ENCODE data around the gene HTR4. TPM values are rescaled to one million over a fixed set of nuclear protein-coding genes. Genes with fewer than 3 reads are reported as not detected.

HTR4 gene, protein sequence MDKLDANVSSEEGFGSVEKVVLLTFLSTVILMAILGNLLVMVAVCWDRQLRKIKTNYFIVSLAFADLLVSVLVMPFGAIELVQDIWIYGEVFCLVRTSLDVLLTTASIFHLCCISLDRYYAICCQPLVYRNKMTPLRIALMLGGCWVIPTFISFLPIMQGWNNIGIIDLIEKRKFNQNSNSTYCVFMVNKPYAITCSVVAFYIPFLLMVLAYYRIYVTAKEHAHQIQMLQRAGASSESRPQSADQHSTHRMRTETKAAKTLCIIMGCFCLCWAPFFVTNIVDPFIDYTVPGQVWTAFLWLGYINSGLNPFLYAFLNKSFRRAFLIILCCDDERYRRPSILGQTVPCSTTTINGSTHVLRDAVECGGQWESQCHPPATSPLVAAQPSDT
- total RNA-seq (10 to 100 TPM in 1 of 5 donors, 1 to 10 TPM in 1, under 1 TPM in 1, not detected in 2; 0.92 to 17.4 (median 7.6) TPM), polyA plus RNA-seq (not detected)
- long read RNA-seq, donor 1 = 0 reads
- long read RNA-seq, donor 2 = 0 reads
- long read RNA-seq, donor 3 = 0 reads
- long read RNA-seq, donor 4 = 0 reads
- long read RNA-seq, donor 5 = 0 reads
- long read RNA-seq, donor 6 = 0 reads
- long read RNA-seq, donor 7 = 0 reads
- long read RNA-seq, donor 8 = 0 reads
- long read RNA-seq, donor 9 = 0 reads
- long read RNA-seq, donor 10 = 0 reads

DNA sequence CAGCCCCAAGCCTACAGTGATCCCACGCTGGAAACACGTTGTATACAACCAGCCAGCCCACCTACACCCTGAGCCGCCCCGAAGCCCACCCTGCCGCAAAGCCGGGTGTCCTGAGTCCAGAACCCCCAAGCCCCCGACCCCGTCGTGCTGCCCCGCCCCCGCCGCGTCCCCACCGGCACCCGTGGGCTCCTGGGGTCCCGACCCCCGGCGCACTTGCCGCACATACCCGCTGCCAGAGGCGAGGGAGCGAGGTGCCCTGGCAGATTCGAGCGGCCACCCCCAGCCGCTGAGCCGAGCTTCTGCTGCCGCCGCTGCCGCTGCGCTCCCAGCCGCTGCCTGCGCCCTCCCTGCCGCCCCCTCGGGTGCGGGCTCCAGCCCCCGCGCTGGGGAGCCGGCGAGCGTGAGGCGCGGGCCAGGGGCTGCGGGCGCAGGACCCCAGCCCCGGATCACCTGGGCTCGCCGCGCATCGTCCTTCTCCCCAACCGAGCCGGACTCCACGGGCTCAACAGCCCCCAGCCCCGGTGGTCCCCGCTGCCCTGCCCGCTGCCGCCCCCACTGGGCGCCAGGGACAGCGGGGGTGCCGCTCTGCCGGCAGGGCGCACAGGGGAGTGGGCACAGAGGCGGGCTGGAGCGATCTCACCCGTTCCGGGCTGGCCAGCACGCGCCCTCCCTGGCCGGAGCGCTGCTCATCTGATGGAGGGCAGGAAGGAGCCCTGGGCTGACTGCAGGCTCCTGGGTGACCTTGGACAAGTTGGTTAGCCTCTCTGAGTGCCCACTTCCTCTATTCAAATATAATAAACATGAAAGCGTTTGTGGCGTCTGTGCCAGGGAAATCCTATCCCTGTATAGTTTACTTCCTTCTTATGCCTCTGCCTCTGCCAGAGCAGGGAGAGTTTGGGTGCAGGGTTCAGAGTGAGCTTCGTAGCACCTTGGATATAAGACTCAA is at the start of gene HTR4:
TSS of gene HTR4 (minus strand) at position 692 of the 946 bp plus-strand sequence. CDS start 17,513 bp downstream, outside the sequence.
- 5 to 12% (median 6%) methylated on average over 12 to 72 of the region's 72 CpGs for WGBS, 5 donors
- H3K9me3 ChIP-seq = no peaks in the 10 kb centered on the region
- TF ChIP-seq, protein P1, sequence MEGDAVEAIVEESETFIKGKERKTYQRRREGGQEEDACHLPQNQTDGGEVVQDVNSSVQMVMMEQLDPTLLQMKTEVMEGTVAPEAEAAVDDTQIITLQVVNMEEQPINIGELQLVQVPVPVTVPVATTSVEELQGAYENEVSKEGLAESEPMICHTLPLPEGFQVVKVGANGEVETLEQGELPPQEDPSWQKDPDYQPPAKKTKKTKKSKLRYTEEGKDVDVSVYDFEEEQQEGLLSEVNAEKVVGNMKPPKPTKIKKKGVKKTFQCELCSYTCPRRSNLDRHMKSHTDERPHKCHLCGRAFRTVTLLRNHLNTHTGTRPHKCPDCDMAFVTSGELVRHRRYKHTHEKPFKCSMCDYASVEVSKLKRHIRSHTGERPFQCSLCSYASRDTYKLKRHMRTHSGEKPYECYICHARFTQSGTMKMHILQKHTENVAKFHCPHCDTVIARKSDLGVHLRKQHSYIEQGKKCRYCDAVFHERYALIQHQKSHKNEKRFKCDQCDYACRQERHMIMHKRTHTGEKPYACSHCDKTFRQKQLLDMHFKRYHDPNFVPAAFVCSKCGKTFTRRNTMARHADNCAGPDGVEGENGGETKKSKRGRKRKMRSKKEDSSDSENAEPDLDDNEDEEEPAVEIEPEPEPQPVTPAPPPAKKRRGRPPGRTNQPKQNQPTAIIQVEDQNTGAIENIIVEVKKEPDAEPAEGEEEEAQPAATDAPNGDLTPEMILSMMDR (IDR thresholded peaks at IDR 0.05) = no peak
- H3K27me3 ChIP-seq = peaks cover 5 to 55% (median 23%) of the 10 kb centered on the region in 3 donors
- intact Hi-C loops (cut with DNase I; ENCODE audit: low total_unique reads) = no loop called here
- H3K27ac ChIP-seq = no peak within 1 kb of the TSS
- H3K4me1 ChIP-seq = peaks cover 7 to 15% (median 10%) of the 10 kb centered on the region in 4 donors
- no peaks in the 10 kb centered on the region for H3K36me3 ChIP-seq
- H3K4me3 ChIP-seq = peak within 1 kb of the TSS; percentile 11 to 37 (median 30)
- peak in 1 of 2 donors; percentile 20 for DNase-seq

- no peak overlapping the region for H3K4me3 ChIP-seq
- intact Hi-C loops (cut with DNase I; ENCODE audit: low total_unique reads) = no loop called here
- no peak overlapping the region for H3K27ac ChIP-seq
- H3K27me3 ChIP-seq = no peaks in the 10 kb centered on the region
- H3K9me3 ChIP-seq = peaks cover 0 to 7% (median 0%) of the 10 kb centered on the region in 4 donors
- no peak for DNase-seq
- no peak for TF ChIP-seq POLR2A (IDR thresholded peaks at IDR 0.05)
- TF ChIP-seq POLR2AphosphoS5 (IDR thresholded peaks at IDR 0.05) = no peak
- TF ChIP-seq EP300 (IDR thresholded peaks at IDR 0.05) = no peak
- TF ChIP-seq, protein P1 (IDR thresholded peaks at IDR 0.05) = no peak
- no peaks in the 10 kb centered on the region for H3K4me1 ChIP-seq
- no peaks in the 10 kb centered on the region for H3K36me3 ChIP-seq
Measured at GRCh38 chr5:148702019-148702596, 47.8 kb upstream of the HTR4 start.

- DNase-seq = no peak
- intact Hi-C loops (cut with DNase I; ENCODE audit: low total_unique reads) = no loop called here
- Histone ChIP-seq H3K4me3 (no peak overlapping the region), H3K9me3 (peaks cover 0 to 7% (median 0%) of the 10 kb centered on the region in 4 donors), H3K4me1 (no peaks in the 10 kb centered on the region), H3K36me3 (no peaks in the 10 kb centered on the region), H3K27me3 (no peaks in the 10 kb centered on the region), H3K27ac (no peak overlapping the region)
- 59 to 71% (median 64%) methylated on average over 3 of the region's 3 CpGs for WGBS, 5 donors
- no peak for TF ChIP-seq POLR2A (IDR thresholded peaks at IDR 0.05)
- TF ChIP-seq POLR2AphosphoS5 (IDR thresholded peaks at IDR 0.05) = no peak
- TF ChIP-seq EP300 (IDR thresholded peaks at IDR 0.05) = no peak
- TF ChIP-seq, protein P1 (IDR thresholded peaks at IDR 0.05) = no peak
Measured at GRCh38 chr5:148699028-148699427, 44.7 kb upstream of the HTR4 start.

DNA sequence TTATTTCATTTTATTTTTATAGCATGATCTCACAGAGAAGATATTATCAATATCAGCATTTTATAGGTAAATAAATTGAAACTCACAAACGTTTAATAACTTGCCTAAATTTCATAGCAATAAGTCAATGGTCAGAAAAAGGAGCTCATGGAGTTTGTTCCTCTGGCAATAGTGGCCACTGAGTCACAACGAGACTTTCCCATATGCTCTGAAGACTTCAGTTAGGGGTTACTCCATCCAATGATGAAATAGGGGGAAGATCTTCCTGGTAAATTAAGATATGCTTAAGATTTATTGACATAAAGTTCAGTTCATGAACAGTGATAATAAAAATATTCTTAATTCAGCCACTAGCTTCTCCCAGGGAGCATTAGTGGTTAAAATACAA is 43.5 kb upstream of the HTR4 start:
- Histone ChIP-seq H3K27me3 (no peaks in the 10 kb centered on the region), H3K9me3 (peaks cover 0 to 7% (median 0%) of the 10 kb centered on the region in 4 donors), H3K4me1 (no peaks in the 10 kb centered on the region), H3K36me3 (no peaks in the 10 kb centered on the region), H3K27ac (no peak overlapping the region), H3K4me3 (no peak overlapping the region)
- intact Hi-C loops (cut with DNase I; ENCODE audit: low total_unique reads) = no loop called here
- 47 to 70% (median 69%) methylated on average over 2 of the region's 2 CpGs for WGBS, 5 donors
- no peak for DNase-seq
- TF ChIP-seq POLR2AphosphoS5 (IDR thresholded peaks at IDR 0.05) = no peak
